Measurements from ENCODE around the gene KHNYN.
A peak's percentile ranks its signal among the peaks of the same experiment; 100 is the strongest.

Gene KHNYN

DNA sequence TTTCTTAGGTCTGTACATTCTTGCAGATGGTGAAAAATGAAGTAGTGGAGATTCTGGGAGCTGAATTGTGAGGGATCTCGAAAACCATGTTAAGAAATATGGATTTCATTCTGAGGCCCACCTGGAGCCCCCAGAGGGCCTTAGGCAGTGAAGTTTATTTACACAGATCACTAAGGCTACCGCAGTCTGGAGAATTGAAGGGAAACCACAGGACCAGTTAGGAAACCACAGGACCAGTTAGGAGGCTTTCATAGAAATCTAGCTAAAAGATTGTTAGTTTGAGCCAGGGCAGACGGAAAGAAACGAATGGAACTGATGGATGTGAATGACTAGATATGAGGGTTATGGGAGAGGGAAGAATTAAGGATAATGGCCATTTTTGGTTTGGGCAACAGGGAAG lies 7.5 kb upstream of the KHNYN start:
- no peak for DNase-seq

GRCh38 chr14:24422694-24423601 lies 6.8 kb upstream of the KHNYN start:
- no peak for DNase-seq

GRCh38 chr14:24425704-24426103 lies 4.0 kb upstream of the KHNYN start:
- DNase-seq: peak in 1 of 56 donors; percentile 20

- no peak for DNase-seq
Observed at GRCh38 chr14:24426150-24426911, 3.4 kb upstream of the KHNYN start.

GRCh38 chr14:24426912-24427536 lies 2.7 kb upstream of the KHNYN start:
- no peak for DNase-seq

- DNase-seq: no peak
Observed at GRCh38 chr14:24427537-24428508, 1.9 kb upstream of the KHNYN start.

GRCh38 chr14:24428628-24429394 lies 943 bp upstream of the KHNYN start:
- no peak for DNase-seq

GRCh38 chr14:24430143-24430681 lies 458 bp downstream of the KHNYN start:
- DNase-seq: peak in 27 of 56 donors; percentile 32 to 83 (median 68)

GRCh38 chr14:24430682-24431568 lies 1.2 kb downstream of the KHNYN start:
- DNase-seq: no peak

- peak in 51 of 56 donors; percentile 15 to 83 (median 54) for DNase-seq
Observed at GRCh38 chr14:24431569-24432258, 2.0 kb downstream of the KHNYN start.

DNA sequence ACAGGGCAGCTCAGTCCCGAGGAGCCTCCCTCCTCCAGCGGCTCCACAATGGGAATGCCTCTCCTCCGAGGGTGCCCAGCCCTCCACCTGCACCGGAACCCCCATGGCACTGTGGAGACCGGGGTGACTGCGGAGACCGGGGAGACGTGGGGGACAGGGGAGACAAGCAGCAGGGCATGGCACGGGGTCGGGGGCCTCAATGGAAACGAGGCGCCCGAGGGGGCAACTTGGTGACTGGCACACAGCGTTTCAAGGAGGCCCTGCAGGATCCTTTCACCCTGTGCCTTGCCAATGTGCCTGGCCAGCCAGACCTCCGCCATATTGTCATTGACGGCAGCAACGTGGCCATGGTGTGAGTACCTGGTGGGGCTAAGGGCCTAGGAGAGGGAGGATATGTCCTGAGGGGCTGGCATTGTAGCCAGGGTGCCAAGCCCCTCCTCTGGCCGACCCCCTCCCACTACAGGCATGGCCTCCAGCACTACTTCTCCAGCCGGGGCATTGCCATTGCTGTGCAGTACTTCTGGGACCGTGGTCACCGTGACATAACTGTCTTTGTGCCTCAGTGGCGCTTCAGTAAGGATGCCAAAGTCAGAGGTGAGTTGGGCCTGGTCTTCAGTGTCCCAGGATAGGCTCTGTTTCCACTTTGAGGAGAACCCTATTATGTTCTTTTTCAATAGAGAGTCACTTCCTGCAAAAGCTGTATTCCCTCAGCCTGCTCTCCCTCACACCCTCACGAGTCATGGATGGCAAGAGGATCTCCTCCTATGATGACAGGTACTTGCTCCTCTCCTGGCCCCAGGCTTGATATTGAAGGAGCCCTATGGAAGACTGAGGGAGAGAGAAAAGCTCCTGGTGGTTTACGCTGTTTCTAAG lies 2.7 kb downstream of the KHNYN start:
- DNase-seq: no peak

GRCh38 chr14:24434036-24434435 lies 4.3 kb downstream of the KHNYN start:
- DNase-seq: no peak

DNA sequence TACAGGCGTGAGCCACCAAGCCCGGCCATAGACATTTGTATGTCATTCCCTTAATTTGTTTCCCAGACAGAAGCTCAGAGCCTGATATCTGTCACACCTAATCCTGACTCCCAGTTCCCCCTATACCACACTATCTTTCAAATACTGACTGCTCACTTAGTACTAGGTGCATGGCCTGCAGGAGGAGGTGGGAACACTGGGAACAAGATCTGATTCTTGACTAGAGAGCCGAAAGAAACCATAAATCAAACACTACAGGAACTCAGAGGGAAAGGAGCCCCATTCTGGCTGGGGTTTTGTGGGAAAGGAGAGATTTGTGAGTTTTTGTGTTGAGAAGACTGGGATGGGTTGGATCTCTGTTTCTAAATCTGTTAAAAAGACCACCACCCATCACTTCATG lies 4.9 kb downstream of the KHNYN start:
- DNase-seq: no peak

DNA sequence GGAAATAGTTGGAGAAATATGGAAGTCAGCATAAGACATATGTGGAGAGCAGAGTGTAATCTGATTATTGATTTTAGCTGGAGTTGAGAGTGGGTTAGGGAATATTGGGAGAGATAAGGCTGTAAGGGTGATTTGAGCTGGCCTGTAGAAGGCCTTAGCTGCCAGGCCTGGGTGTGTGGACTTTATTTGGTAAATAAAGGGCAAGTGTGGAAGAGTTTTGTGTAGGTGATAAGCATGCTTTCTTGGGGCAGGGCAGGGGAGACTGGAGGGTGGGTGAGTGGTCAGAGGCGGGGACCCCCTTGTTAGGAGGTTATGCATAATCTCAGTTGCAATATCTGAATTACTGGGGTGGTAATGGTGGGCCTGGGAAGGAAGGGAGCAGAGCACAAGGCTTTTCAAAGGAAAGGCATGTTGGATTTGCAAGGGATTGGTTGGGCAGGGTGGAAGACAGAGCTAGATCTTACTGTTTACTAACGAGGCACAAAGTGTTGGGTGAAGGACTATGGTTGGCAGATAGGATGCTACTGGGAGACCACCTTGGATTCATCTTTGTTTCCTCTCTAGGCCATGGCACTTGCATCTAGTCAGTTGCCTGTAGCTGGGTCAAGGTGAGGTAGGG lies 5.5 kb downstream of the KHNYN start:
- DNase-seq: no peak

GRCh38 chr14:24435998-24436354 lies 6.2 kb downstream of the KHNYN start:
- DNase-seq: no peak

GRCh38 chr14:24436355-24437019 lies 6.7 kb downstream of the KHNYN start:
- peak in 20 of 56 donors; percentile 6 to 69 (median 28) for DNase-seq

Data from amygdala (tissue), 56 donors.